Measurements from ENCODE around the gene USP8. TPM values are rescaled to one million over a fixed set of nuclear protein-coding genes. Genes with fewer than 3 reads are reported as not detected.
A peak's percentile ranks its signal among the peaks of the same experiment; 100 is the strongest.
"Not testable (repeated sequence)": the region's sequence is repeated elsewhere in the genome, so short reads cannot be mapped to it uniquely, and the experiment has no call there.

The USP8 gene
- total RNA-seq, 2 experiments from 2014 or later: 39.7 to 43.7 TPM

GRCh38 chr15:50493625-50494024 lies 69.4 kb downstream of the USP8 start:
- peaks cover 44% of the 10 kb centered on the region for H3K36me3 Mint-ChIP-seq (ENCODE audit: low read depth)
- ChIA-PET POLR2A (no interaction called here), CTCF (no interaction called here)
- intact Hi-C loops (cut with micrococcal nuclease): no loop called here
- no peaks in the 10 kb centered on the region for H3K4me1 Mint-ChIP-seq (ENCODE audit: low read depth)
- no peaks in the 10 kb centered on the region for H3K27me3 Mint-ChIP-seq
- DNase-seq (no peak), ATAC-seq (no peak)
- H3K9me3 Mint-ChIP-seq: no peaks in the 10 kb centered on the region
- no peak for TF ChIP-seq CTCF (IDR thresholded peaks at IDR 0.05)
- H3K4me3 Mint-ChIP-seq: no peak overlapping the region
- H3K27ac Mint-ChIP-seq: peak overlapping the region; percentile 25

DNA sequence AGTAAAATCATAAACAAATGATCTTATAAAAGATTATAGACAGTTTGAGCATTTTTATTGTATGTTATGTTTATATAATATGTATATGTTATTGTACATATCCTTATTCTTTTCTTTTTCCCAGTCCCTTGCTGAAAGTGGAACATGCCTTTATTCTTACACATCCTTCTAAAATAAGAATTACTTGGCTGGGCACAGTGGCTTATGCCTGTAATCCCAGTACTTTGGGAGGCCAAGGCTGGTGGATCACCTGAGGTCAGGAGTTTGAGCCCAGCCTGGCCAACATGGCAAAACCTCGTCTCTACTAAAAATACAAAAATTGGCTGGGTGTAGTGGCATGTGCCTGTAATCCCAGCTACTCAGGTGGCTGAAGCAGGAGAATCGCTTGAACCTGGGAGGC lies 70.3 kb downstream of the USP8 start:
- intact Hi-C loops (cut with micrococcal nuclease); ATAC-seq; H3K9me3 Mint-ChIP-seq; DNase-seq; H3K4me3 Mint-ChIP-seq; H3K4me1 Mint-ChIP-seq (ENCODE audit: low read depth); POLR2A ChIA-PET; H3K27ac Mint-ChIP-seq; CTCF ChIA-PET; H3K27me3 Mint-ChIP-seq: not testable (repeated sequence)
- peaks cover 48% of the 10 kb centered on the region for H3K36me3 Mint-ChIP-seq (ENCODE audit: low read depth)

DNA sequence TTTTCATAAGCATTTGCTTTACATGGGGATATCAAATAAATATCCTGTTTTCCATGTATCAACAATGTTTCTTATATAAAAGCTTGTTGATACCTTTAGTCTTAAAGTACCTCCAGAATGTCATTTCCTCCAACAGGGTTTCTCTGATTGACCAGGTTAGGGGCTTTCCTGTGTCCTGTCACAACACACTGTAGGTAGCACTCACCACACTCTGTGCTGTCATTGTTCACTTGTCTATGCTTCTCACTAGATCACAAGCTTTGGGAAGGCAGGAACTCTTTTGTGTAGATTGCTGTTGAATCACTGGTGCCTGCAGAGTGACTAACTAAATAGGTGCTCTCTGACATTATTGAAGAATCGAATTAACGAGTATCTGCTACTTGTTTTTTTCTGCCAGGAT lies 72.5 kb downstream of the USP8 start:
- no peak for TF ChIP-seq CTCF (IDR thresholded peaks at IDR 0.05)
- no peaks in the 10 kb centered on the region for H3K27me3 Mint-ChIP-seq
- H3K27ac Mint-ChIP-seq: peak overlapping the region; percentile 34
- ChIA-PET CTCF (no interaction called here), POLR2A (no interaction called here)
- intact Hi-C loops (cut with micrococcal nuclease): no loop called here
- ATAC-seq (peak; percentile 34), DNase-seq (no peak)
- H3K9me3 Mint-ChIP-seq: no peaks in the 10 kb centered on the region
- peaks cover 48% of the 10 kb centered on the region for H3K36me3 Mint-ChIP-seq (ENCODE audit: low read depth)
- H3K4me1 Mint-ChIP-seq (ENCODE audit: low read depth): no peaks in the 10 kb centered on the region
- no peak overlapping the region for H3K4me3 Mint-ChIP-seq

- ChIA-PET CTCF (no interaction called here), POLR2A (interaction anchor here (0.6 kb wide), 1 partner anchor 53 kb away, joined by 3 read pairs; no protein-coding TSS in a partner anchor)
- DNase-seq (no peak), ATAC-seq (no peak)
- intact Hi-C loops (cut with micrococcal nuclease): no loop called here
- H3K36me3 Mint-ChIP-seq (ENCODE audit: low read depth): peaks cover 33% of the 10 kb centered on the region
- TF ChIP-seq CTCF (IDR thresholded peaks at IDR 0.05): no peak
- no peak overlapping the region for H3K4me3 Mint-ChIP-seq
- H3K4me1 Mint-ChIP-seq (ENCODE audit: low read depth): no peaks in the 10 kb centered on the region
- H3K27ac Mint-ChIP-seq: no peak overlapping the region
- no peaks in the 10 kb centered on the region for H3K9me3 Mint-ChIP-seq
- no peaks in the 10 kb centered on the region for H3K27me3 Mint-ChIP-seq
Observed at GRCh38 chr15:50500352-50500751, 76.1 kb downstream of the USP8 start.

DNA sequence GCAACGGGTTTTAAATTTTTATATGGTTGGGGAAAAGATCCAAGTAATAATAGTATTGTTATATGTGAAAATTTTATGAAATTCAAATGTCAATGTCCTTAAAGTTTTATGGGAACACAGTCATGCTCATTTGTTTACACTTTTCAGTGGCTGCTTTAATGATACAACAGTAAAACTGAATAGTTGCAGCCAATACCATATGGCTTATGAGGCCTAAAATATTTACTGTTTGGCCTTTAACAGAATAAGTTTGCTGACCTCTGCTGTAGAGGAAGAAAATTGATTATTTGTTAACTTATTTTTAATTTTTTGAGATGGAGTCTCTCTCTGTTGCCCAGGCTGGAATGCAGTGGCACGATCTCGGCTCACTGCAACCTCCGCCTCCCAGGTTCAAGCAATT lies 77.6 kb downstream of the USP8 start:
- CTCF ChIA-PET: interaction anchor here (0.6 kb wide), 1 partner anchor 596 kb away, joined by 3 read pairs; no protein-coding TSS in a partner anchor
- no peak for TF ChIP-seq CTCF (IDR thresholded peaks at IDR 0.05)
- H3K4me3 Mint-ChIP-seq: no peak overlapping the region
- DNase-seq (no peak), ATAC-seq (no peak)
- H3K36me3 Mint-ChIP-seq (ENCODE audit: low read depth): peaks cover 29% of the 10 kb centered on the region
- intact Hi-C loops (cut with micrococcal nuclease): no loop called here
- H3K27ac Mint-ChIP-seq: no peak overlapping the region
- H3K4me1 Mint-ChIP-seq (ENCODE audit: low read depth): no peaks in the 10 kb centered on the region
- POLR2A ChIA-PET: no interaction called here
- no peaks in the 10 kb centered on the region for H3K9me3 Mint-ChIP-seq
- no peaks in the 10 kb centered on the region for H3K27me3 Mint-ChIP-seq

GRCh38 chr15:50503144-50503543 lies 78.9 kb downstream of the USP8 start:
- Mint-ChIP-seq H3K36me3 (ENCODE audit: low read depth) (peaks cover 25% of the 10 kb centered on the region), H3K27ac (no peak overlapping the region), H3K4me1 (ENCODE audit: low read depth) (no peaks in the 10 kb centered on the region), H3K9me3 (no peaks in the 10 kb centered on the region), H3K4me3 (no peak overlapping the region), H3K27me3 (no peaks in the 10 kb centered on the region)
- no peak for TF ChIP-seq CTCF (IDR thresholded peaks at IDR 0.05)
- POLR2A ChIA-PET: no interaction called here
- DNase-seq: no peak
- intact Hi-C loops (cut with micrococcal nuclease): no loop called here
- no peak for ATAC-seq
- CTCF ChIA-PET: interaction anchor here (1.0 kb wide), 1 partner anchor 28 kb away, joined by 3 read pairs; no protein-coding TSS in a partner anchor

- DNase-seq; H3K27ac Mint-ChIP-seq; H3K9me3 Mint-ChIP-seq; CTCF ChIA-PET; H3K27me3 Mint-ChIP-seq; intact Hi-C loops (cut with micrococcal nuclease); H3K4me3 Mint-ChIP-seq; H3K36me3 Mint-ChIP-seq (ENCODE audit: low read depth); H3K4me1 Mint-ChIP-seq (ENCODE audit: low read depth); POLR2A ChIA-PET; ATAC-seq: not testable (repeated sequence)
Observed at GRCh38 chr15:50505656-50506055, 81.5 kb downstream of the USP8 start.

Measured in activated CD8-positive, alpha-beta T cell treated with anti-CD3 and anti-CD28 coated beads for 36 hours (primary cell).